SK-MEL-5 (cell line): ENCODE data around the gene ATF7IP. TPM values are rescaled to one million over a fixed set of nuclear protein-coding genes. Genes with fewer than 3 reads are reported as not detected.
"Not testable (repeated sequence)": the region's sequence is repeated elsewhere in the genome, so short reads cannot be mapped to it uniquely, and the experiment has no call there.

Experiments used
- DNase-seq: peaks from one replicate; pipeline ENCODE4 v3.0.0-alpha.2; 2016; ENCODE audit warnings: low read depth, low spot score
- in situ Hi-C: cut with HindIII; loops from 2 replicates; pipeline ENCODE4 v1.10.0; 2016; ENCODE audit warnings: low sequenced_read_pairs, high pct_unique_total_duplicates, low pct_unique_long_range_greater_than_20kb
- polyA plus RNA-seq, 2 experiments: library from polyadenylated mRNA; depleted of rRNA; stranded (reverse); fragments of >200 nt; gene quantifications; 2 replicates each; pipeline ENCODE4 v1.2.3, GENCODE V29; 2015
- total RNA-seq: library from RNA; depleted of rRNA; stranded (reverse); fragments of >200 nt; shearing (Covaris generic); gene quantifications from 2 replicates; pipeline ENCODE4 v1.2.3, GENCODE V29; 2014; rRNA removed

ATF7IP gene, protein sequence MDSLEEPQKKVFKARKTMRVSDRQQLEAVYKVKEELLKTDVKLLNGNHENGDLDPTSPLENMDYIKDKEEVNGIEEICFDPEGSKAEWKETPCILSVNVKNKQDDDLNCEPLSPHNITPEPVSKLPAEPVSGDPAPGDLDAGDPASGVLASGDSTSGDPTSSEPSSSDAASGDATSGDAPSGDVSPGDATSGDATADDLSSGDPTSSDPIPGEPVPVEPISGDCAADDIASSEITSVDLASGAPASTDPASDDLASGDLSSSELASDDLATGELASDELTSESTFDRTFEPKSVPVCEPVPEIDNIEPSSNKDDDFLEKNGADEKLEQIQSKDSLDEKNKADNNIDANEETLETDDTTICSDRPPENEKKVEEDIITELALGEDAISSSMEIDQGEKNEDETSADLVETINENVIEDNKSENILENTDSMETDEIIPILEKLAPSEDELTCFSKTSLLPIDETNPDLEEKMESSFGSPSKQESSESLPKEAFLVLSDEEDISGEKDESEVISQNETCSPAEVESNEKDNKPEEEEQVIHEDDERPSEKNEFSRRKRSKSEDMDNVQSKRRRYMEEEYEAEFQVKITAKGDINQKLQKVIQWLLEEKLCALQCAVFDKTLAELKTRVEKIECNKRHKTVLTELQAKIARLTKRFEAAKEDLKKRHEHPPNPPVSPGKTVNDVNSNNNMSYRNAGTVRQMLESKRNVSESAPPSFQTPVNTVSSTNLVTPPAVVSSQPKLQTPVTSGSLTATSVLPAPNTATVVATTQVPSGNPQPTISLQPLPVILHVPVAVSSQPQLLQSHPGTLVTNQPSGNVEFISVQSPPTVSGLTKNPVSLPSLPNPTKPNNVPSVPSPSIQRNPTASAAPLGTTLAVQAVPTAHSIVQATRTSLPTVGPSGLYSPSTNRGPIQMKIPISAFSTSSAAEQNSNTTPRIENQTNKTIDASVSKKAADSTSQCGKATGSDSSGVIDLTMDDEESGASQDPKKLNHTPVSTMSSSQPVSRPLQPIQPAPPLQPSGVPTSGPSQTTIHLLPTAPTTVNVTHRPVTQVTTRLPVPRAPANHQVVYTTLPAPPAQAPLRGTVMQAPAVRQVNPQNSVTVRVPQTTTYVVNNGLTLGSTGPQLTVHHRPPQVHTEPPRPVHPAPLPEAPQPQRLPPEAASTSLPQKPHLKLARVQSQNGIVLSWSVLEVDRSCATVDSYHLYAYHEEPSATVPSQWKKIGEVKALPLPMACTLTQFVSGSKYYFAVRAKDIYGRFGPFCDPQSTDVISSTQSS
- total RNA-seq = 16.9 and 19.4 TPM in 2 replicates
- 13.2 and 17.1 TPM in 2 replicates for polyA plus RNA-seq (2015; cell fraction: cytosol; rRNA removed)
- 15.6 and 24.2 TPM in 2 replicates for polyA plus RNA-seq (2015; cell fraction: nucleus; rRNA removed)

- in situ Hi-C loops = no loop called here
- DNase-seq = peak; percentile 98
Observed at GRCh38 chr12:14365294-14366208, at the start of gene ATF7IP. Gene ATF7IP (plus strand): TSS chr12:14365682. CDS start chr12:14423916, 58,234 bp downstream.

DNA sequence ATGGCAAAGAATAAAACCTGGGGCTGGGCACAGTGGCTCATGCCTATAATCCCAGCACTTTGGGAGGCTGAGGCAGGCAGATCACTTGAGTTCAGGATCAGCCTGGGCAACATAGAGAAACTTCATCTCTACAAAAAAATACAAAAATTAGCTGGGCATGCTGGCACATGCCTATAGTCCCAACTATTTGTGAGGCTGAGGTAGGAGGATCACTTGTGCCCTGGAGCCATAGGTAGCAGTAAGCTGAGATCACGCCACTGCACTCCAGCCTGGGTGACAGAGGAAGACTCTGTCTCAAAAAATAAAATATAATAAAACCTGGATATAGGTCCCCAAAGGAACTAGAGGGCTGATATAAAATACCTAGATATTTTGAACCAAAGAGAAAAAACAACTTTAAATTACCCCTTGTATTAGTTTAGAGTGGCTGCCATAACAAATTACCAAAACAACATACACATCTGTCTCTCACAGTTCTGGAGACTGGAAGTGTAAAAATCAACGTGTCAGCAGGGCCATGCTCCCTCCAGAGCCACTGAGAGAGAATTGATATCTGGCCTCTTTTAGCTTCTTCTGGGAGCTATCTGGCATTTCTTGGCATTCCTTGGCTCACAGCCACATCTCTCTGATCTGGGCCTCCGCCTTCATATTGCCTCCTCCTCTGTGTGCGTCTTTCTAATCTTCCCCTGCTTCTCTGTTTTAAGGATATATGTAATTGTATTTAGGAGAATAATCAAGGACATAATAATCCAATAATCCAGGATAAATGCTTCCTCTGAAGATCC lies 47.9 kb upstream of the ATF7IP start:
- in situ Hi-C loops = no loop called here
- no peak for DNase-seq

- in situ Hi-C loops, DNase-seq: not testable (repeated sequence)
Observed at GRCh38 chr12:14319704-14320427, 45.6 kb upstream of the ATF7IP start.

DNA sequence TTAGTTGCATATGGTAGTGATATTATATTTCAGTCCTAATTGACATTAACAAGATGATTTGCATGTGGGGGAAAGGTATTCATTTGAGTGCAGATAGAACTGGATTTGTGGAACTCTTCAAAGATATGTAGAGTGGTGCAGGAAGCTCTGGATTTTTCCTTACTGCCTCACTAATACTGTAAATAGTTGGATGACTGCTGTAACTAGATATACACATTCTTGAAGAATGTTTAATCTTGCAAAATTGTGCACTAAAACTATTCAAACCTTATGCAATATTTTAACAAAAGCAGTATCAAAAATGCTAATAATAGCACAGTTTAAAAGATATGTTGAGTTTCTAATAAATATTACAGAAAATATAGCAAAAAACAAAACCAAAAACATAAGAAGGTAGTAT lies 43.1 kb upstream of the ATF7IP start:
- in situ Hi-C loops = no loop called here
- DNase-seq = no peak

DNA sequence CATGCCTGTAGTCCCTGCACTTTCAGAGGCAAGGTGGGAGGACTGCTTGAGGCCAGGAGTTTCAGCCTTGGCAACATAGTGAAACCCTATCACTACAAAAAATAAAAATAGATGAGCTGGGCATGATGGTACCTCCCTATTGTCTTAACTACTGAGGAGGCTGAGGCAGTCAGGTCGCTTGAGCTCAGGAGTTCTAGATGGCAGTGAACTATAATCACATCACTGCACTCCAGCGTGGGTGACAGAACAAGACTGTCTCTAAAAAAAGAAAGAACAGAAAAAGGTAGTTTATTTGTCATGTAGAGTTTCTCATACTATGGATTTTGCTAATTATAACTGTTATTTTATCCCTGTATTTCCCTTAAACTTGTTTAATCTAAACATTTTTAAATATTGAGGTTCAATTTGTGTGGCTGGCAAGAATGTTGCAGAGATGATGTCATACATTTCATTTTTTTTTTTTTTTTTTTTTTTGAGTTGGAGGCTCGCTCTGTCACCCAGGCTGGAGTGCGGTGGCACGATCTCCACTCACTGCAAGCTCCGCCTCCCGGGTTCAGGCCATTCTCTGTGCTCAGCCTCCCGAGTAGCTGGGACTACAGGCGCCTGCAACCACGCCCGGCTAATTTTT lies 39.7 kb upstream of the ATF7IP start:
- no peak for DNase-seq
- in situ Hi-C loops = no loop called here

DNA sequence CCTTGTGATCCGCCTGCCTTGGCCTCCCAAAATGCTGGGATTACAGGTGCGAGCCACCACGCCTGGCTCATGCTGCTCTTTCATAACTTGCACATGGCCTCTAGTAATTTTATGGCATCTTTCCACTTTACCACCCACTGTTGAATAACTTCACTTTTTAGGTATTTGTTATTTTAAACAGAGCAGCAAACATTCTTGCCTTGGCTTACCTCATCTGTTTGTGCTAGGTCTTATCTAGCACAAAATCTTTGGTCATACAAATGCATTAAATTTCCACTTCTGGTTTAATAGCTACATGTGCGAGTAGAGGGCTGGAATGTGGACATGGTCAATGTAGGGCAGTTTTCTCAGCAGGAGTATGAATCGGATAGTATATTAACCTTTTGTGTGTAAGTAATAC lies 38.8 kb upstream of the ATF7IP start:
- DNase-seq = no peak
- in situ Hi-C loops = no loop called here

GRCh38 chr12:14327711-14328110 lies 37.8 kb upstream of the ATF7IP start:
- no peak for DNase-seq
- in situ Hi-C loops = no loop called here

DNA sequence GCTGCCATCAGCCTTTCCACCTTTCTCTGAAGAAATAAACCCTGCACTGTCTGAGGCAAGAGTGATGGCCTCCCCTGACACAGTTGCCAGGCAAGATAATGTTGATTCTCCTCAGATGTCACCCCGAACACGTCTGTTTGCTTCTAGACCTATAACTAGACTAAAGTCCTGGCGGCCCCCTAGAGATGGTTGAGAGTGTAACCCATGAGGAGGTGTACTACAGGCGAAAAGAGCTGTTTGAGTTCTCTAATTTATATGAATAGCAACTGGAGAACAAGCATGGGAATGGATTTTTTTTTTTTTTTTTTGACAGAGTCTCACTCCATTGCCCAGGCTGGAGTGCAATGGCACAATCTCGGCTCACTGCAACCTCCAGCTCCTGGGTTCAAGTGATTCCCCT lies 33.0 kb upstream of the ATF7IP start:
- DNase-seq = no peak
- in situ Hi-C loops = no loop called here

DNA sequence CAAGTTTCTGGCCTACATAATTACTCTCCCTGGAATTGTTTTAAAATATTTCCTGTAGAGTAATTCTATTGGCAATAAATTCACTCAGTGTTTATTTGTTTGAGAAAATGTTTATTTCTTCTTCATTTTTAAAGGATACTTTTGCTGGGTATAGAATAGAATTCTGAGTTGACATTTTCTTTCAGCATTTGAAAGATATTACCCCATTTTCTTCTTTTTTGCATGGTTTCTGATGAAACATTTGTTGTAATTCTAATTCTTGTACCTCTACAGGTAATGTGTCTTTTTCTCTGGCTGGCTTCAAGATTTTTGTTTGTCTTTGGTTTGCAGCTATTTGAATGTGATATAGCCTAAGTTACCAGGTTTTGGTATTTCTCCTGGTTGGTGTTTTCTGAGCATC lies 25.1 kb upstream of the ATF7IP start:
- in situ Hi-C loops = no loop called here
- DNase-seq = no peak

GRCh38 chr12:14351524-14351923 lies 14.0 kb upstream of the ATF7IP start:
- DNase-seq, in situ Hi-C loops: not testable (repeated sequence)

DNA sequence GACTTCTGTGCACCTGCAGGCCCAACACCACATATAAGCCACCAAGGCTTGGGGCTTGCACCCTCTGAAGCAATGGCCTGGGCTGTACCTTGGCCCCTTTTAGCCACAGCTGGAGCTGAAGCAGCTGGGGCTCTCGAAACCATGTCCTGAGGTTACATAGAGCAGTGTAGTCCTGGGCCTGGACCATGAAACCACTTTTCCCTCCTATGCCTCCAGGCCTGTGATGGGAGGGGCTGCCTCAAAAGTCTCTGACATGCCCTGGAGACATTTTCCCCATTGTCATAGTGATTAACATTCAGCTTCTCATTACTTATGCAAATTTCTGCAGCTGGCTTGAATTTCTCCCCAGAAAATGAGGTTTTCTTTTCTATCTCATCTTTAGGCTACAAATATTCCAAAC lies 13.4 kb upstream of the ATF7IP start:
- in situ Hi-C loops, DNase-seq: not testable (repeated sequence)

DNA sequence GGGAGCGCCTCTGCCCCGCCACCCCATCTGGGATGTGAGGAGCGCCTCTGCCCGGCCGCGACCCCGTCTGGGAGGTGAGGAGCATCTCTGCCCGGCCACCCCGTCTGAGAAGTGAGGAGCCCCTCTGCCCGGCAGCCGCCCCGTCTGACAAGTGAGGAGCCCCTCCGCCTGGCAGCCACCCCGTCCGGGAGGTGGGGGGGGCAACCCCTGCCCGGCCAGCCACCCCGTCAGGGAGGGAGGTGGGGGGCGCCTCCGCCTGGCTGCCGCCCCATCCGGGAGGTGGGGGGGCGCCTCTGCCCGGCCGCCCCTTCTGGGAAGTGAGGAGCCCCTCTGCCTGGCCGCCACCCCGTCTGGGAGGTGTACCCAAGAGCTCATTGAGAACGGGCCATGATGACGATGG lies 10.8 kb upstream of the ATF7IP start:
- in situ Hi-C loops, DNase-seq: not testable (repeated sequence)

- in situ Hi-C loops = no loop called here
- DNase-seq = no peak
Observed at GRCh38 chr12:14356147-14356546, 9.3 kb upstream of the ATF7IP start.

DNA sequence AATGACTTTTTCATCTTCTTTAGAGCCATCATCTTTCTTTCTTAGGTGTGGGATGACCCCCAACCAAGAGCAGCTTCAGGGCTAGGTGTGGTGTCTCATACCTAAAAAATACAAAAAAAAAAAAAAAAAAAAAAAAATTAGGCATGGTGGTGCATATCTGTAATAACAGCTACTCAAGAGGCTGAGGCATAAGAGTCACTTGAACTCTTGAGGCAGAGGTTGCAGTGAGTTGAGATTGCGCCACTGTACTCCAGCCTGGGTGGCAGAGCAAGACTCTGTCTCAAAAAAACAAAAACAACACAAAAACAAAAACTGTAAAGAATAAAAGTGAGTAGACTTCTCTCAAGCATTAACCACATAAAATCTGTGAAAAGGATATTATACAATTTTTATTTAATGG lies 8.0 kb upstream of the ATF7IP start:
- in situ Hi-C loops = no loop called here
- DNase-seq = no peak

DNA sequence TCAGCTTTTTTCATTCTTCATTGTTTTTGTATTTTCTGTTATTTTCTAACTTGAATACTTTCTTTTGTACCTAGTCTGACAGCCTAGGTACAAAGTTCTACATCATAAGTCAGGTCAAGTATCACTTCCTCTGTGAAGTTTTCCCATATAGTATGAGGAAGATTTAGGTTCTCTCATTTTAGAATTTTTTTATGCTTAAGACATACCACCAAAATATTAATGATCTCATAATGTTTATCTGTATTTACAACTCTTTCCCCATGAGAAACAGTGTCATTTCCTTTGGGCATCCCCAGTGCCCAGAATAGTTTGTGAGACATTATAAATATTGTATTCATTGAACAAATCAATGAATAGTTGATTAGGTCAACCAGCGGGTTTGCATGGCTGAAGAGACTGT lies 3.1 kb upstream of the ATF7IP start:
- in situ Hi-C loops = no loop called here
- no peak for DNase-seq
